Stimulated activated naive CD8-positive, alpha-beta T cell treated with anti-CD3 and anti-CD28 coated beads, Interleukin-15, amount 100 ng/mL, for 72 hours (primary cell): ENCODE data around the gene ELK3.

Source experiments
- ATAC-seq: fragments of 150-1000 bp; cut with Tn5 transposase; 2 replicates; pipeline ENCODE4 v1.10.0; 2021; ENCODE audit warnings: mild to moderate bottlenecking, moderate library complexity
- DNase-seq, 2 donors: peaks; one replicate each; pipeline ENCODE4 v3.0.0; 2021 to 2022
- H3K27ac Mint-ChIP-seq, 2 donors: one replicate each; pipeline ENCODE4 v1.8.0; 2022; ENCODE audit warnings: mild to moderate bottlenecking in 2 of 2, mixed read lengths in 2 of 2, moderate library complexity in 2 of 2
- H3K27me3 Mint-ChIP-seq: one replicate; pipeline ENCODE4 v1.8.0; 2022; ENCODE audit warnings: mixed read lengths
- H3K4me1 Mint-ChIP-seq: one replicate; pipeline ENCODE4 v1.8.0; 2022; ENCODE audit warnings: mild to moderate bottlenecking, mixed read lengths
- H3K4me3 Mint-ChIP-seq, 2 donors: one replicate each; pipeline ENCODE4 v1.8.0; 2022; ENCODE audit warnings: mild to moderate bottlenecking in 2 of 2, mixed read lengths in 2 of 2, moderate library complexity in 1 of 2
- H3K9me3 Mint-ChIP-seq, 2 donors: one replicate each; pipeline ENCODE4 v1.8.0; 2022; ENCODE audit warnings: mixed read lengths in 2 of 2

Gene ELK3

GRCh38 chr12:96234591-96235483, 40.7 kb downstream of the ELK3 start:
- H3K4me1 Mint-ChIP-seq = peaks cover 50% of the 10 kb centered on the region
- H3K9me3 Mint-ChIP-seq = no peaks in the 10 kb centered on the region
- DNase-seq (no peak), ATAC-seq (no peak)
- H3K4me3 Mint-ChIP-seq = no peak overlapping the region
- H3K27ac Mint-ChIP-seq = peak overlapping the region in 1 of 2 donors; percentile 85
- no peaks in the 10 kb centered on the region for H3K27me3 Mint-ChIP-seq

- Mint-ChIP-seq H3K4me3 (no peak overlapping the region), H3K27ac (peak overlapping the region in 1 of 2 donors; percentile 85), H3K4me1 (peaks cover 56% of the 10 kb centered on the region), H3K9me3 (no peaks in the 10 kb centered on the region), H3K27me3 (no peaks in the 10 kb centered on the region)
- DNase-seq (no peak), ATAC-seq (no peak)
These were observed 41.3 kb downstream of the ELK3 start for GRCh38 chr12:96235484-96235826.

- H3K27ac Mint-ChIP-seq = peak overlapping the region in 1 of 2 donors; percentile 8
- ATAC-seq = peak; percentile 39
- H3K9me3 Mint-ChIP-seq = no peaks in the 10 kb centered on the region
- H3K4me1 Mint-ChIP-seq = peaks cover 62% of the 10 kb centered on the region
- no peaks in the 10 kb centered on the region for H3K27me3 Mint-ChIP-seq
- peak overlapping the region in 1 of 2 donors; percentile 50 for H3K4me3 Mint-ChIP-seq
- DNase-seq = no peak
These were observed 42.1 kb downstream of the ELK3 start for GRCh38 chr12:96236221-96236822.

DNA sequence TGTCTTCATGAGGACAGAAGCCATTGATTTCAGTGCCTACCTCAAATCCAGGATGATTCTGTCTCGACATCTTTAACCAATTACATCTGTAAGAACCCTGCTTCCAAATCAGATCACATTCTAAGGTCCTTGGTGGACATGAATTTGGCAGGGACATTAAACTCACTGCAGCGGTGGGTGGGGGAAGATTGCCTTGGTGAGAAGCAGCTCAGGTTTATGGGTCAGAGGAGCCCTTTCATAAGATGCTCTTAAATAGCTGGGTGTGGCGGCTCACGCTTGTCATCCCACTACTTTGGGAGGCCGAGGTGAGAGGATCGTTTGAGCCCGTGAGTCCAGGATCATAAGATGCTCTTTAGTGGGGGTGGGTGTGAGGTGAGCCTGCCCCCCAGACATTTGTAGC, 42.9 kb downstream of the ELK3 start:
- no peaks in the 10 kb centered on the region for H3K9me3 Mint-ChIP-seq
- DNase-seq (no peak), ATAC-seq (peak; percentile 1)
- H3K4me1 Mint-ChIP-seq = peaks cover 65% of the 10 kb centered on the region
- peak overlapping the region; percentile 30 to 49 for H3K4me3 Mint-ChIP-seq
- peak overlapping the region in 1 of 2 donors; percentile 42 for H3K27ac Mint-ChIP-seq
- H3K27me3 Mint-ChIP-seq = no peaks in the 10 kb centered on the region

- Mint-ChIP-seq H3K9me3 (no peaks in the 10 kb centered on the region), H3K4me3 (peak overlapping the region; percentile 30 to 49), H3K27me3 (no peaks in the 10 kb centered on the region), H3K27ac (peak overlapping the region in 1 of 2 donors; percentile 60), H3K4me1 (peaks cover 70% of the 10 kb centered on the region)
- ATAC-seq (peak; percentile 65), DNase-seq (peak; percentile 20 to 38)
These were observed 43.4 kb downstream of the ELK3 start for GRCh38 chr12:96237465-96238077.

GRCh38 chr12:96238336-96239047, 44.3 kb downstream of the ELK3 start:
- DNase-seq = no peak
- Mint-ChIP-seq H3K4me3 (no peak overlapping the region), H3K27ac (no peak overlapping the region), H3K4me1 (peaks cover 79% of the 10 kb centered on the region), H3K9me3 (no peaks in the 10 kb centered on the region), H3K27me3 (no peaks in the 10 kb centered on the region)
- no peak for ATAC-seq

DNA sequence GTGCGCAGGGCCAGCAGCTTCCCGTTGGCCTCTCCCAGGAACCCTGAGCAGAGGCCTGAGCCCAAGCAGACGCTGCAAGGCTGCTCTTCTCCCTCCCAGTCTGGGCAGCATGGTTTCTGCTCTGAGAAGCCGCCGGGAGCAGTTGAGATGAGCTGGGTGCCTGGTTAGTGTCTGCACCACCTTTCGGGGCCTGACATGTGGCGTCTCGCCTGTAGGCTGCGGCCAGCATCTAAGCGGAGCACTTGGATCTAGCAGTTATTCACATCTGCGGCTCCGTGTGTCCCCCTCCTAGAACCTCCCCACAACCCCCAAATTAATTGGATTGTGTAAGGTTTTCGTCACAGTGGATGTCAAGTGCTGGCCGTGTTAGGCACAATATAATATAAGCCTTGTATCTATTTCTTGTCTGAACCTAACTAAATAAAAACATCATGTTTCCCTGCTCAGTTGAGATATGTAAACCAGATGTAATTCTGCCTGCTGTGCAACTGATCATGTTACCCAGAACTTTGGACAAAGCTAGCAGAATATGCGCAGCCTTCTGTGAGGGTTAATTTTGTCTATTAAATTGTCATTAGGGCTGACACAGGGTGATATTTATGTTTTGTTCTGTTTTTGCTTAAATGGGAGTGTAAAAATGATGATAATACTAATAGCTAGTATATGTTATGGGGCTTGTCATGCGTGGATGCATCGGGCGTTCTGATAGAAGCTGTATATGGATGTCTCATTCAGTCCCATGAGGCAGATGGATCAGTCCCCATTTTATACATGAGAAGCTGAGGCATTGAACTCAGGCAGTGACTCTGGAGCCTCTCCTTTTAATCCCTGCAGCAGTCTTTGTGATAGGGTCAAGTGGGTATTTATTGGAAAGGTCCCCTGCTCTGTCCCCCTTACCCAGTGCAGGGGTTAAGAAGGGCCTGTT, 45.8 kb downstream of the ELK3 start:
- Mint-ChIP-seq H3K4me1 (peaks cover 71% of the 10 kb centered on the region), H3K27ac (peak overlapping the region in 1 of 2 donors; percentile 86), H3K27me3 (no peaks in the 10 kb centered on the region), H3K4me3 (no peak overlapping the region), H3K9me3 (no peaks in the 10 kb centered on the region)
- ATAC-seq (no peak), DNase-seq (no peak)

- no peak overlapping the region for H3K27ac Mint-ChIP-seq
- no peaks in the 10 kb centered on the region for H3K9me3 Mint-ChIP-seq
- ATAC-seq (no peak), DNase-seq (no peak)
- peaks cover 64% of the 10 kb centered on the region for H3K4me1 Mint-ChIP-seq
- H3K4me3 Mint-ChIP-seq = no peak overlapping the region
- no peaks in the 10 kb centered on the region for H3K27me3 Mint-ChIP-seq
These were observed 46.5 kb downstream of the ELK3 start for GRCh38 chr12:96240656-96241055.

DNA sequence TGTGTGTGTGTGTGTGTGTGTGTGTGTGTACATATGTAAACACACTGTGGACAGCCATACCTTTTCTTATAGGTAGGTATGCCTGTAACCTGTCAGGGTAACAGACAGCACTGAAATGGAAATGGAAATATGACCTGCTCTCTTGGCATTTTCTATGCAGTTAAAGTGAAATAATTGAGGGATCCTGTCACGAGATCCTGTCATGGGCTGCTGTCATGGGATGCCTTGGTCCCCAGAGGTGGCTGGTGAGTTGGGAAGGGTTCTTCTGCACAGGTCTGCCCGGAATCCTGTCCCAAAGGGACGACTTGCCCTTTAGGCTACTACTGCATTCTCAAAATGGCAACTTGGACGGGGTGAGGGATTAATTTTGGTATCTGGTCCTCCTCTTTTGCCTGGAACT, 47.3 kb downstream of the ELK3 start:
- DNase-seq (no peak), ATAC-seq (no peak)
- Mint-ChIP-seq H3K27ac (peak overlapping the region; percentile 62 to 71), H3K4me1 (peaks cover 56% of the 10 kb centered on the region), H3K9me3 (no peaks in the 10 kb centered on the region), H3K4me3 (no peak overlapping the region), H3K27me3 (no peaks in the 10 kb centered on the region)

DNA sequence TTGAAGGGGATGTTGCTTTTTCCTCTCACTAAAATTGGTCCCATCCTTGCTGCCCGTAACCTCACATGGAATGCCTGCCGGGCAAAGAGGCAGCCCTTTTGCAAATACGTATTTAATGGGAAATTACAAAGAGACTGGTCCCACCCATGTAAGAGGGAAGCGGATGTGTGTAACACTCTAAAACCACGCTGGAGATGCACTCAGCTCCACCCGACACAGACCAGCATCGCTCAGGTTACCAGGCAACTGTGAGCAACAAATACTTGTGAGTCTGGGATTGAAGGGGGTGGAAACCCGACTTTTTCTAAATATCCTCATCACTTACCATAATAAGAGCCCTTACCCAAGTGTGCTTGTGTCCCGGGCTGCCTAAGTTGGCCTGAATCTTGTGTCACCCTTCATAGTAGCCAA, 47.7 kb downstream of the ELK3 start:
- ATAC-seq = peak; percentile 84
- Mint-ChIP-seq H3K27me3 (no peaks in the 10 kb centered on the region), H3K27ac (peak overlapping the region; percentile 62 to 71), H3K4me3 (no peak overlapping the region), H3K9me3 (no peaks in the 10 kb centered on the region), H3K4me1 (peaks cover 54% of the 10 kb centered on the region)
- peak in 1 of 2 donors; percentile 50 for DNase-seq

DNA sequence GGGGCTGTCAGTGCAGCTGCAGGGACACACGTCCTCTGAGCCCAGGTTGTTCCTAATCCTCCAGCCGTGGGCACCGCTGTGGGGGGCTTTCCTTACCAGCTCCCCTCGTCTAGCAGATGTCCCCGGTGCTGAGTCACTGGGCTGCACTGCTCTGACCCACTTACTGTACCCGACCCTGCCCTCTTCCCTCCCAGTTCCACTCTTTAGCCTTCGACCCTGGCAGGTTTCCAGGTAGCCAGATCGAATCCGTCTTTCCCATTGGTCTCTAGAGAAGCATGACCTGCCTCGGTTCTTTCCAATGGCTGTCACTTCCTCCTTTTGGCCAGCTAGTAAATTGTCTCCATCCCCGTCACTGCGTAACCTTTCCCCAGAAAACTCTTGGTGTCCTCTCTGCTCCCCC, 48.4 kb downstream of the ELK3 start:
- H3K27me3 Mint-ChIP-seq = no peaks in the 10 kb centered on the region
- H3K4me1 Mint-ChIP-seq = peaks cover 54% of the 10 kb centered on the region
- H3K9me3 Mint-ChIP-seq = no peaks in the 10 kb centered on the region
- DNase-seq (no peak), ATAC-seq (no peak)
- peak overlapping the region in 1 of 2 donors; percentile 30 for H3K4me3 Mint-ChIP-seq
- H3K27ac Mint-ChIP-seq = peak overlapping the region; percentile 35 to 91

DNA sequence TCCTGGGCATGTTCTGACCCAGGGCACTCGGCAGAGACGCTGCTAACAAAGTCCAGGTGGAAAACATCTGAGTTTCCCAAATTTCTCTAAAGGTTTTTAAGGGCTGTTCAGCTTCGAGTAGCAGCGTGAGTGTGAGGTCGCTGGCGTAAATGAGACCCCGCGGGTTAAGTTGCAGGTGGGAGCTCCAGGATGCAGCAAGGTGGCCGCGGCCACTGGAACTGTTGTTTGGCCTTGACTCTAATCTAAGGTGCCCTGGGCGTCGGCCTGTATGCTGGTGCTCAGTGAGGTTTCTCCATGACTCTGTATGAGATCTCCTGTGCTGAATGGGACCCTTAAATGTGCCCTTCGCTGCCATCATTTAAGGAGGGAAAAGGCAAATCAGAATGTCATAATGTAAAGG, 50.7 kb downstream of the ELK3 start:
- Mint-ChIP-seq H3K27me3 (no peaks in the 10 kb centered on the region), H3K27ac (no peak overlapping the region), H3K9me3 (no peaks in the 10 kb centered on the region), H3K4me1 (peaks cover 56% of the 10 kb centered on the region), H3K4me3 (no peak overlapping the region)
- DNase-seq (no peak), ATAC-seq (no peak)

GRCh38 chr12:96246926-96247505, 52.8 kb downstream of the ELK3 start:
- no peaks in the 10 kb centered on the region for H3K9me3 Mint-ChIP-seq
- no peak overlapping the region for H3K4me3 Mint-ChIP-seq
- ATAC-seq (no peak), DNase-seq (no peak)
- peaks cover 47% of the 10 kb centered on the region for H3K4me1 Mint-ChIP-seq
- peak overlapping the region in 1 of 2 donors; percentile 95 for H3K27ac Mint-ChIP-seq
- H3K27me3 Mint-ChIP-seq = no peaks in the 10 kb centered on the region

- Mint-ChIP-seq H3K9me3 (no peaks in the 10 kb centered on the region), H3K27ac (peak overlapping the region; percentile 80 to 95), H3K4me3 (no peak overlapping the region), H3K4me1 (peaks cover 42% of the 10 kb centered on the region), H3K27me3 (no peaks in the 10 kb centered on the region)
- ATAC-seq (peak; percentile 57), DNase-seq (no peak)
These were observed 53.4 kb downstream of the ELK3 start for GRCh38 chr12:96247563-96247962.
